IMR-90 (cell line): ENCODE results near the gene MEGF6. TPM values are rescaled to one million over a fixed set of nuclear protein-coding genes. Genes with fewer than 3 reads are reported as not detected.

Experiments
- ATAC-seq: fragments of 200-7000 bp; cut with Tn5 transposase; 2 replicates; pipeline ENCODE4 v1.9.1; 2020; ENCODE audit warnings: low read depth, mild to moderate bottlenecking, moderate library complexity
- BruUV-seq: library from RNA; stranded (reverse); fragments of 400-500 nt; replicated peaks from 2 replicates; lab custom pipeline; 2021; lab: Mats Ljungman, UMichigan
- CTCF ChIA-PET: fragments of 300-600 bp; formaldehyde crosslinking; extraction: SDS; loops from one replicate; lab custom pipeline; 2021; ENCODE audit warnings: antibody characterized with exemption; lab: Yijun Ruan, JAX
- POLR2A ChIA-PET: fragments of 300-600 bp; sonication (Branson Sonifier 250); formaldehyde crosslinking; loops from one replicate; lab custom pipeline; 2022; ENCODE audit warnings: antibody characterized with exemption; ENCODE audit not compliant: unreplicated experiment; lab: Charles Lee
- DNase-seq: peaks from one replicate; pipeline ENCODE4 v3.0.0; 2013
- H2AFZ ChIP-seq: replicated peaks from 2 replicates; pipeline ENCODE3; 2013; ENCODE audit warnings: low read length, mild to moderate bottlenecking; ENCODE audit not compliant: poor library complexity
- H2AK5ac ChIP-seq: 2 replicates; pipeline ENCODE4 v1.6.1; 2013; ENCODE audit warnings: low read depth, low read length, inconsistent platforms
- H2AK9ac ChIP-seq: replicated peaks from 2 replicates; pipeline ENCODE3; 2013; ENCODE audit warnings: mild to moderate bottlenecking, low read depth, low read length, moderate library complexity; ENCODE audit not compliant: poor library complexity
- H2BK120ac ChIP-seq: 2 replicates; pipeline ENCODE4 v1.6.1; 2013; ENCODE audit warnings: low read depth, low read length, inconsistent platforms
- H2BK15ac ChIP-seq: 3 replicates; pipeline ENCODE4 v1.6.1; 2013; ENCODE audit warnings: low read depth, low read length, inconsistent platforms
- H2BK20ac ChIP-seq: 2 replicates; pipeline ENCODE4 v1.6.1; 2013; ENCODE audit warnings: low read depth, mild to moderate bottlenecking, inconsistent platforms, low read length, moderate library complexity
- H2BK5ac ChIP-seq: 2 replicates; pipeline ENCODE4 v1.6.1; 2013; ENCODE audit warnings: mild to moderate bottlenecking, low read depth, low read length, inconsistent platforms; ENCODE audit not compliant: poor library complexity, severe bottlenecking
- H3K14ac ChIP-seq: replicated peaks from 2 replicates; pipeline ENCODE4 v1.6.1; 2013; ENCODE audit warnings: low read depth, low read length, inconsistent platforms
- H3K18ac ChIP-seq: 2 replicates; pipeline ENCODE4 v1.6.1; 2013; ENCODE audit warnings: low read depth, low read length, control low read depth
- H3K23ac ChIP-seq: 2 replicates; pipeline ENCODE4 v1.6.1; 2013; ENCODE audit warnings: low read depth, low read length, inconsistent platforms
- H3K27ac ChIP-seq: 2 replicates; pipeline ENCODE4 v1.5.1; 2013; ENCODE audit warnings: mild to moderate bottlenecking, control low read depth, low read length; ENCODE audit not compliant: insufficient read depth
- H3K27me3 ChIP-seq: 2 replicates; pipeline ENCODE4 v1.6.1; 2013; ENCODE audit warnings: low read length; ENCODE audit not compliant: control insufficient read depth, insufficient read depth
- H3K36me3 ChIP-seq: 2 replicates; pipeline ENCODE4 v1.6.1; 2013; ENCODE audit warnings: low read length, mixed read lengths; ENCODE audit not compliant: control insufficient read depth, insufficient read depth
- H3K4ac ChIP-seq: 2 replicates; pipeline ENCODE4 v1.6.1; 2013; ENCODE audit warnings: low read depth, low read length, inconsistent platforms
- H3K4me1 ChIP-seq: 2 replicates; pipeline ENCODE4 v1.6.1; 2013; ENCODE audit warnings: low read length, mixed read lengths; ENCODE audit not compliant: control insufficient read depth, insufficient read depth
- H3K4me2 ChIP-seq: 2 replicates; pipeline ENCODE4 v1.6.1; 2013; ENCODE audit warnings: low read depth, mild to moderate bottlenecking, control low read depth, low read length, moderate library complexity
- H3K4me3 ChIP-seq: 2 replicates; pipeline ENCODE4 v1.5.1; 2013; ENCODE audit warnings: low read depth, mild to moderate bottlenecking, control low read depth, low read length, moderate library complexity; ENCODE audit not compliant: insufficient read depth
- H3K56ac ChIP-seq: 2 replicates; pipeline ENCODE4 v1.6.1; 2013; ENCODE audit warnings: low read length, inconsistent platforms; ENCODE audit not compliant: insufficient read depth; ENCODE audit errors: extremely low read depth
- H3K79me1 ChIP-seq, 2 experiments: 2 replicates each; pipeline ENCODE4 v1.6.1; 2013; ENCODE audit warnings: low read length in 2 of 2, inconsistent platforms in 1 of 2, low read depth in 1 of 2
- H3K9ac ChIP-seq: 2 replicates; pipeline ENCODE4 v1.6.1; 2013; ENCODE audit warnings: low read depth, low read length, control low read depth
- H3K9me1 ChIP-seq: 2 replicates; pipeline ENCODE4 v1.6.1; 2013; ENCODE audit warnings: low read length, inconsistent platforms; ENCODE audit not compliant: insufficient read depth
- H3K9me3 ChIP-seq: 2 replicates; pipeline ENCODE4 v1.6.1; 2013; ENCODE audit warnings: low read length; ENCODE audit not compliant: control insufficient read depth, insufficient read depth
- H4K20me1 ChIP-seq: 2 replicates; pipeline ENCODE4 v1.6.1; 2013; ENCODE audit warnings: low read length, inconsistent platforms; ENCODE audit not compliant: insufficient read depth
- H4K5ac ChIP-seq: 2 replicates; pipeline ENCODE4 v1.6.1; 2013; ENCODE audit warnings: mild to moderate bottlenecking, low read depth, low read length, control low read depth
- H4K8ac ChIP-seq, 2 experiments: 2 replicates each; pipeline ENCODE4 v1.6.1; 2013; ENCODE audit warnings: low read depth in 2 of 2, low read length in 2 of 2, control low read depth in 1 of 2, inconsistent platforms in 1 of 2
- H4K91ac ChIP-seq: 2 replicates; pipeline ENCODE4 v1.6.1; 2013; ENCODE audit warnings: low read depth, low read length, inconsistent platforms; ENCODE audit not compliant: insufficient read depth
- BHLHE40 ChIP-seq: fragments of 150-350 bp; IDR thresholded peaks from 2 replicates; pipeline ENCODE4 v1.6.1; 2016; ENCODE audit warnings: mild to moderate bottlenecking, low read depth, low read length
- CEBPB ChIP-seq: IDR thresholded peaks from 2 replicates; pipeline ENCODE4 v1.6.1; 2012; ENCODE audit warnings: low read depth, low read length, improper control_type of control experiment
- CTCF ChIP-seq: conservative IDR thresholded peaks from 2 replicates; pipeline ENCODE4 v1.5.1; 2012; ENCODE audit warnings: mild to moderate bottlenecking, low read depth, low read length, improper control_type of control experiment
- MAFK ChIP-seq: IDR thresholded peaks from 2 replicates; pipeline ENCODE4 v1.6.1; 2012; ENCODE audit warnings: low read depth, low read length, improper control_type of control experiment
- RCOR1 ChIP-seq: IDR thresholded peaks from 2 replicates; pipeline ENCODE4 v1.6.1; 2012; ENCODE audit warnings: mild to moderate bottlenecking, low read length, improper control_type of control experiment; ENCODE audit not compliant: insufficient replicate concordance
- RFX5 ChIP-seq: IDR thresholded peaks from 2 replicates; pipeline ENCODE4 v1.8.0; 2012; ENCODE audit warnings: low read depth, mild to moderate bottlenecking, low read length, moderate library complexity
- SMC3 ChIP-seq: fragments of 150-350 bp; IDR thresholded peaks from 2 replicates; pipeline ENCODE4 v1.6.1; 2016; ENCODE audit warnings: low read depth, mild to moderate bottlenecking, antibody characterized with exemption, low read length, moderate library complexity
- WGBS, 2 experiments: methylation state at CpG; one replicate each; pipeline versions ENCODE4 v1.1.5 to v1.1.7; 2013; ENCODE audit warnings: missing lambda C conversion rate in 2 of 2; ENCODE audit not compliant: insufficient read length in 1 of 2; ENCODE audit errors: extremely low coverage in 2 of 2; 5-methylcytosine and 5-hydroxymethylcytosine counted together
- dilution Hi-C: fragments of 300-500 bp; cut with HindIII; formaldehyde crosslinking; loops from one replicate; pipeline ENCODE4 v1.14.3; 2018; ENCODE audit warnings: low sequenced_read_pairs; ENCODE audit not compliant: unreplicated experiment
- in situ Hi-C: fragments of 300-500 bp; cut with MboI; formaldehyde crosslinking; loops from 3 replicates; pipeline ENCODE4 v1.14.3; 2019; ENCODE audit warnings: low sequenced_read_pairs, inconsistent platforms, mixed read lengths
- intact Hi-C: fragments of 100-400 bp; cut with micrococcal nuclease; formaldehyde crosslinking; loops from 2 replicates; pipeline ENCODE4 v1.10.0; 2022
- polyA plus RNA-seq, 3 experiments: library from polyadenylated mRNA; depleted of rRNA; stranded (reverse); fragments of >200 nt; gene quantifications; 2 replicates each; pipeline ENCODE4 v1.2.3, GENCODE V29; 2012; ENCODE audit warnings: low replicate concordance in 1 of 3
- total RNA-seq: library from RNA; depleted of rRNA; stranded (reverse); fragments of >200 nt; gene quantifications from 2 replicates; pipeline ENCODE4 v1.2.3, GENCODE V29; 2012
- TF ChIP-seq, protein P1 (sequence below): fragments of 150-350 bp; IDR thresholded peaks from 2 replicates; pipeline ENCODE4 v1.6.1; 2016; ENCODE audit warnings: low read depth, mild to moderate bottlenecking, low read length, moderate library complexity, borderline replicate concordance

MEGF6 gene
- total and polyA plus RNA-seq, 2 of the 4 experiments (the other 2 are of a cell fraction) = 0.72 to 4.1 TPM

- Histone ChIP-seq H3K18ac (no peak overlapping the region), H2AFZ (no peak overlapping the region), H3K9me1 (0 out of 2 replicates have a peak, but pooled peaks cover 3% of the 10 kb centered on the region), H3K4me1 (no peaks in the 10 kb centered on the region), H3K4me3 (no peak overlapping the region), H3K27ac (no peak overlapping the region), H4K91ac (no peak overlapping the region), H3K4me2 (no peak overlapping the region), H3K23ac (no peak overlapping the region), H3K36me3 (peaks cover 41% of the 10 kb centered on the region), H3K27me3 (no peaks in the 10 kb centered on the region), H4K5ac (no peak overlapping the region), H2BK15ac (no peak overlapping the region), H3K14ac (no peak overlapping the region), H2AK9ac (no peak overlapping the region), H3K9ac (no peak overlapping the region), H2BK120ac (no peak overlapping the region), H2BK20ac (no peak overlapping the region), H4K20me1 (no peaks in the 10 kb centered on the region), H2BK5ac (no peak overlapping the region), H4K8ac (no peak overlapping the region), H3K56ac (no peak overlapping the region), H2AK5ac (no peak overlapping the region), H3K9me3 (no peaks in the 10 kb centered on the region), H3K79me1 (peaks cover 0 to 5% of the 10 kb centered on the region in 2 experiments; a peak in 1 of 4 replicates), H3K4ac (no peak overlapping the region)
- ATAC-seq (no peak), DNase-seq (no peak)
- in situ Hi-C loops (no loop called here), intact Hi-C loops (no loop called here), dilution Hi-C loops (no loop called here)
- POLR2A ChIA-PET = no interaction called here
- 91% methylated on average over 18 of the region's 36 CpGs; no CpG with 5 or more reads in 1 of the 2 experiments for WGBS, 2 experiments
- no peak for TF ChIP-seq MAFK
- TF ChIP-seq SMC3 = no peak
- TF ChIP-seq CEBPB = no peak
- TF ChIP-seq RFX5 = no peak
- no peak for TF ChIP-seq CTCF
- TF ChIP-seq, protein P1, sequence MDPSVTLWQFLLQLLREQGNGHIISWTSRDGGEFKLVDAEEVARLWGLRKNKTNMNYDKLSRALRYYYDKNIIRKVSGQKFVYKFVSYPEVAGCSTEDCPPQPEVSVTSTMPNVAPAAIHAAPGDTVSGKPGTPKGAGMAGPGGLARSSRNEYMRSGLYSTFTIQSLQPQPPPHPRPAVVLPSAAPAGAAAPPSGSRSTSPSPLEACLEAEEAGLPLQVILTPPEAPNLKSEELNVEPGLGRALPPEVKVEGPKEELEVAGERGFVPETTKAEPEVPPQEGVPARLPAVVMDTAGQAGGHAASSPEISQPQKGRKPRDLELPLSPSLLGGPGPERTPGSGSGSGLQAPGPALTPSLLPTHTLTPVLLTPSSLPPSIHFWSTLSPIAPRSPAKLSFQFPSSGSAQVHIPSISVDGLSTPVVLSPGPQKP = no peak
- no peak for TF ChIP-seq RCOR1
- no peak for TF ChIP-seq BHLHE40
- no TSS peak for BruUV-seq
- CTCF ChIA-PET = no interaction called here
Observed at GRCh38 chr1:3640121-3640837, 29.0 kb upstream of the MEGF6 start.
